Measurements from ENCODE around the gene MT1B. TPM values are rescaled to one million over a fixed set of nuclear protein-coding genes. Genes with fewer than 3 reads are reported as not detected.

The MT1B gene
- total and polyA plus RNA-seq, 2 of the 13 experiments (the other 11 are each of a cell fraction or from before 2014, with no cell fraction given): 0.89 TPM; not detected in 1

DNA sequence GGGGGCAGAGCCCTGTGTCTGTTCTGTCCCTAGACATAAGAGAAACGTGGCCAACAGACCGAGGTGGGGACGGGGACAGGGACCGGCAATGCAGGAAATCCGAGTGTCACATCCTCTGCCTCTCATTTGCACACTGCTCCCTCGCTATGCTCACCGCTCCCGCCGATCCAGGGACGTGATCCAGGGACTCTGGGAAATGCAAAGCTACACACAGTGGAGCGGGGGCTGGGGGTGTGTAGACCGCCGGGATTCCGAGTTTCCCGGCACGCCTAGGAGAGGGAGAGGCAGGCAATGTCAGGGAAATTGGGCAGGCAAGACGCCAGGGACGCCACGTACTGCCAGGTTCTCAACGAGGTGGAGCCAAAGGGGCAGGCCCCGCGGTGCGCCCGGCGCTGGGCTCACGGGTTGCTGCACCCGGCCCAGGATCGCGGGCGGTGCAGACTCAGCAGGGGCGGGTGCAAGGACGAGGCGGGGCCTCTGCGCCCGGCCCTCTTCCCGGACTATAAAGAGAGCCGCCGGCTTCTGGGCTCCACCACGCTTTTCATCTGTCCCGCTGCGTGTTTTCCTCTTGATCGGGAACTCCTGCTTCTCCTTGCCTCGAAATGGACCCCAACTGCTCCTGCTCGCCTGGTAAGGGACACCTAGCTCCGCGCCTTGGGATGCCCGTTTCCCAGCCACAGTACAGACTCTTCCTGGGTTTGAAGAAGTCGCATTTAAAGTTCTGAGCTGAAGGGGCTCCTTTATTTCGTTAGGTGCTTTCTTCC, 30.4 kb downstream of the MT1B start, which contains the start of gene MT1X (continued):
- no peak for TF ChIP-seq ZNF17 (CRISPR knock-in tag; IDR thresholded peaks at IDR 0.05)
- peak; percentile 82 for TF ChIP-seq ZNF598 (CRISPR knock-in tag; IDR thresholded peaks at IDR 0.05; ENCODE audit: borderline replicate concordance)
- peak; percentile 67; the same call in 1 of the 2 replicates for TF ChIP-seq PRDM10 (CRISPR knock-in tag; IDR thresholded peaks at IDR 0.05; ENCODE audit: low read depth)
- no peak for TF ChIP-seq ZNF629 (CRISPR knock-in tag; conservative IDR thresholded peaks at IDR 0.05)
- TF ChIP-seq ZSCAN25 (CRISPR knock-in tag; IDR thresholded peaks at IDR 0.05): no peak; the same call in none of the 2 replicates
- TF ChIP-seq GATA4 (IDR thresholded peaks at IDR 0.05; ENCODE audit: borderline replicate concordance, low read depth): 0 out of 2 replicates have a peak, but pooled peaks have one; percentile 52
- 0 out of 2 replicates have a peak, but pooled peaks have one; percentile 66 for TF ChIP-seq PHF20 (CRISPR knock-in tag; IDR thresholded peaks at IDR 0.05)
- no peak for TF ChIP-seq MBD4 (IDR thresholded peaks at IDR 0.05; ENCODE audit: borderline replicate concordance, low read length)
- peak; percentile 11; the same call in 1 of the 2 replicates for TF ChIP-seq HBP1 (CRISPR knock-in tag; IDR thresholded peaks at IDR 0.05; ENCODE audit: low read depth)
- TF ChIP-seq NONO (IDR thresholded peaks at IDR 0.05): no peak
- peak; percentile 91 for TF ChIP-seq NONO (CRISPR knock-in tag; conservative IDR thresholded peaks at IDR 0.05)
- TF ChIP-seq FOXO1 (CRISPR knock-in tag; IDR thresholded peaks at IDR 0.05): no peak
- no peak for TF ChIP-seq TEAD2 (CRISPR knock-in tag; IDR thresholded peaks at IDR 0.05)
- TF ChIP-seq, protein P1, sequence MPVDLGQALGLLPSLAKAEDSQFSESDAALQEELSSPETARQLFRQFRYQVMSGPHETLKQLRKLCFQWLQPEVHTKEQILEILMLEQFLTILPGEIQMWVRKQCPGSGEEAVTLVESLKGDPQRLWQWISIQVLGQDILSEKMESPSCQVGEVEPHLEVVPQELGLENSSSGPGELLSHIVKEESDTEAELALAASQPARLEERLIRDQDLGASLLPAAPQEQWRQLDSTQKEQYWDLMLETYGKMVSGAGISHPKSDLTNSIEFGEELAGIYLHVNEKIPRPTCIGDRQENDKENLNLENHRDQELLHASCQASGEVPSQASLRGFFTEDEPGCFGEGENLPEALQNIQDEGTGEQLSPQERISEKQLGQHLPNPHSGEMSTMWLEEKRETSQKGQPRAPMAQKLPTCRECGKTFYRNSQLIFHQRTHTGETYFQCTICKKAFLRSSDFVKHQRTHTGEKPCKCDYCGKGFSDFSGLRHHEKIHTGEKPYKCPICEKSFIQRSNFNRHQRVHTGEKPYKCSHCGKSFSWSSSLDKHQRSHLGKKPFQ (CRISPR knock-in tag; IDR thresholded peaks at IDR 0.05; ENCODE audit: insufficient replicate concordance): no peak
- no peak for TF ChIP-seq ZMYM2 (CRISPR knock-in tag; IDR thresholded peaks at IDR 0.05)
- no peak for TF ChIP-seq ZNF891 (CRISPR knock-in tag; IDR thresholded peaks at IDR 0.05)
- TF ChIP-seq REL (CRISPR knock-in tag; conservative IDR thresholded peaks at IDR 0.05): no peak
- TF ChIP-seq, protein P2, sequence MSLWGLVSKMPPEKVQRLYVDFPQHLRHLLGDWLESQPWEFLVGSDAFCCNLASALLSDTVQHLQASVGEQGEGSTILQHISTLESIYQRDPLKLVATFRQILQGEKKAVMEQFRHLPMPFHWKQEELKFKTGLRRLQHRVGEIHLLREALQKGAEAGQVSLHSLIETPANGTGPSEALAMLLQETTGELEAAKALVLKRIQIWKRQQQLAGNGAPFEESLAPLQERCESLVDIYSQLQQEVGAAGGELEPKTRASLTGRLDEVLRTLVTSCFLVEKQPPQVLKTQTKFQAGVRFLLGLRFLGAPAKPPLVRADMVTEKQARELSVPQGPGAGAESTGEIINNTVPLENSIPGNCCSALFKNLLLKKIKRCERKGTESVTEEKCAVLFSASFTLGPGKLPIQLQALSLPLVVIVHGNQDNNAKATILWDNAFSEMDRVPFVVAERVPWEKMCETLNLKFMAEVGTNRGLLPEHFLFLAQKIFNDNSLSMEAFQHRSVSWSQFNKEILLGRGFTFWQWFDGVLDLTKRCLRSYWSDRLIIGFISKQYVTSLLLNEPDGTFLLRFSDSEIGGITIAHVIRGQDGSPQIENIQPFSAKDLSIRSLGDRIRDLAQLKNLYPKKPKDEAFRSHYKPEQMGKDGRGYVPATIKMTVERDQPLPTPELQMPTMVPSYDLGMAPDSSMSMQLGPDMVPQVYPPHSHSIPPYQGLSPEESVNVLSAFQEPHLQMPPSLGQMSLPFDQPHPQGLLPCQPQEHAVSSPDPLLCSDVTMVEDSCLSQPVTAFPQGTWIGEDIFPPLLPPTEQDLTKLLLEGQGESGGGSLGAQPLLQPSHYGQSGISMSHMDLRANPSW (CRISPR knock-in tag; IDR thresholded peaks at IDR 0.05; ENCODE audit: borderline replicate concordance): no peak
- TF ChIP-seq ZNF768 (CRISPR knock-in tag; IDR thresholded peaks at IDR 0.05): peak; percentile 80
- peak; percentile 84; the same call in 1 of the 2 replicates for TF ChIP-seq AKAP8 (CRISPR knock-in tag; IDR thresholded peaks at IDR 0.05)
